Loucy (cell line): ENCODE data around the gene DCBLD2.

Experiments used
- H2AFZ ChIP-seq: fragments of 200-600 bp; sonication (generic); 2 replicates; pipeline ENCODE4 v1.6.0; 2016; ENCODE audit warnings: antibody characterized with exemption, mild to moderate bottlenecking, low read length, moderate library complexity
- H3F3A ChIP-seq: fragments of 200-600 bp; 2 replicates; pipeline ENCODE4 v1.6.0; 2016; ENCODE audit warnings: antibody characterized with exemption, low read depth, mild to moderate bottlenecking
- H3K27me3 ChIP-seq: fragments of 200-600 bp; sonication (generic); 2 replicates; pipeline ENCODE4 v1.6.1; 2014; ENCODE audit warnings: low read length, mild to moderate bottlenecking; ENCODE audit not compliant: insufficient read depth, poor library complexity, severe bottlenecking
- H3K36me3 ChIP-seq: fragments of 200-600 bp; sonication (generic); 2 replicates; pipeline ENCODE4 v1.6.1; 2016; ENCODE audit warnings: low read length; ENCODE audit not compliant: insufficient read depth
- H3K4me1 ChIP-seq: fragments of 200-600 bp; sonication (generic); 2 replicates; pipeline ENCODE4 v1.5.1; 2014; ENCODE audit warnings: low read length, mild to moderate bottlenecking; ENCODE audit not compliant: insufficient read depth, poor library complexity, severe bottlenecking
- H3K4me2 ChIP-seq: fragments of 200-600 bp; sonication (generic); 2 replicates; pipeline ENCODE4 v1.6.0; 2014; ENCODE audit warnings: antibody characterized with exemption, low read length, low read depth, mild to moderate bottlenecking; ENCODE audit not compliant: poor library complexity, severe bottlenecking
- H3K4me3 ChIP-seq: fragments of 200-600 bp; sonication (generic); 2 replicates; pipeline ENCODE4 v1.5.1; 2014; ENCODE audit warnings: low read length, mild to moderate bottlenecking, mixed read lengths; ENCODE audit not compliant: poor library complexity, severe bottlenecking
- H3K79me2 ChIP-seq: fragments of 200-600 bp; sonication (generic); 2 replicates; pipeline ENCODE4 v1.6.1; 2014; ENCODE audit warnings: low read length; ENCODE audit not compliant: insufficient read depth
- H3K9ac ChIP-seq: fragments of 200-600 bp; sonication (generic); 2 replicates; pipeline ENCODE4 v1.6.0; 2014; ENCODE audit warnings: mild to moderate bottlenecking, low read depth, low read length, moderate library complexity; ENCODE audit not compliant: poor library complexity, severe bottlenecking
- H3K9me2 ChIP-seq: fragments of 200-600 bp; sonication (generic); replicated peaks from 2 replicates; pipeline ENCODE4 v1.6.1; 2016; ENCODE audit warnings: low read depth, low read length, mixed read lengths
- H3K9me3 ChIP-seq: fragments of 200-600 bp; sonication (generic); 2 replicates; pipeline ENCODE4 v1.6.1; 2014; ENCODE audit warnings: mild to moderate bottlenecking, antibody characterized with exemption, low read length, low read depth; ENCODE audit not compliant: insufficient read depth
- H4K20me1 ChIP-seq: fragments of 200-600 bp; sonication (generic); 2 replicates; pipeline ENCODE4 v1.6.0; 2014; ENCODE audit warnings: antibody characterized with exemption, low read length, mild to moderate bottlenecking; ENCODE audit not compliant: insufficient read depth, poor library complexity, severe bottlenecking
- CTCF ChIP-seq: fragments of 200-600 bp; sonication (generic); conservative IDR thresholded peaks from 2 replicates; pipeline ENCODE4 v1.5.1; 2014; ENCODE audit warnings: mild to moderate bottlenecking, antibody characterized with exemption, low read length
- EZH2phosphoT487 ChIP-seq: fragments of 200-600 bp; IDR thresholded peaks from 2 replicates; pipeline ENCODE4 v1.6.1; 2018; ENCODE audit warnings: antibody characterized with exemption, mild to moderate bottlenecking, moderate library complexity, borderline replicate concordance

DCBLD2 gene

DNA sequence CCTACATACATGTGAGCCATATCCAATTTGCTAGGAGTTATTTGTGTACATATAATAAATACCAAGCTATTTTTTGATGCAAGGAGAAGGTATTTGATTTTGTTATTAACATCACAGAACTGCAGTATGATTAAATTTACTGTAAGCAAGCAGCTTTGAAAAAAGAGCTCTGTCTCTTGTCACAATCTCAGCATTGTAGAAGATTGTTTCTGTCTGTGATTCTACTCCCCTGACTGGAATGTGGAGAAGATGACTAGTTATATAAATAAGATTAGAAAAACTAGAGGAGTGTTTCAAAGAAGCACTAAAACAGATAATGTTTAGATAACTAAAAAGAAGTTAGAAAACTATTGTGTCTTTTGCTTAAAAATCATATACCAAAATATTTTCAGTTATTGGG, 17.1 kb upstream of the DCBLD2 start:
- Histone ChIP-seq H3K4me3 (no peak overlapping the region), H3K9ac (no peak overlapping the region), H4K20me1 (no peaks in the 10 kb centered on the region), H3K36me3 (no peaks in the 10 kb centered on the region), H3K4me1 (no peaks in the 10 kb centered on the region), H2AFZ (no peak overlapping the region), H3K9me2 (no peaks in the 10 kb centered on the region), H3F3A (no peaks in the 10 kb centered on the region), H3K4me2 (no peak overlapping the region), H3K79me2 (no peaks in the 10 kb centered on the region), H3K27me3 (no peaks in the 10 kb centered on the region), H3K9me3 (no peaks in the 10 kb centered on the region)
- TF ChIP-seq CTCF (no peak), EZH2phosphoT487 (no peak)

GRCh38 chr3:98917608-98918007, 16.1 kb upstream of the DCBLD2 start:
- no peaks in the 10 kb centered on the region for H3K4me1 ChIP-seq
- no peak overlapping the region for H3K4me3 ChIP-seq
- no peaks in the 10 kb centered on the region for H3K36me3 ChIP-seq
- no peaks in the 10 kb centered on the region for H3F3A ChIP-seq
- H4K20me1 ChIP-seq, result no peaks in the 10 kb centered on the region
- H3K4me2 ChIP-seq, result no peak overlapping the region
- no peak overlapping the region for H3K9ac ChIP-seq
- no peaks in the 10 kb centered on the region for H3K9me2 ChIP-seq
- no peaks in the 10 kb centered on the region for H3K79me2 ChIP-seq
- no peak overlapping the region for H2AFZ ChIP-seq
- H3K9me3 ChIP-seq, result no peaks in the 10 kb centered on the region
- H3K27me3 ChIP-seq, result no peaks in the 10 kb centered on the region
- TF ChIP-seq CTCF (no peak), EZH2phosphoT487 (no peak)

DNA sequence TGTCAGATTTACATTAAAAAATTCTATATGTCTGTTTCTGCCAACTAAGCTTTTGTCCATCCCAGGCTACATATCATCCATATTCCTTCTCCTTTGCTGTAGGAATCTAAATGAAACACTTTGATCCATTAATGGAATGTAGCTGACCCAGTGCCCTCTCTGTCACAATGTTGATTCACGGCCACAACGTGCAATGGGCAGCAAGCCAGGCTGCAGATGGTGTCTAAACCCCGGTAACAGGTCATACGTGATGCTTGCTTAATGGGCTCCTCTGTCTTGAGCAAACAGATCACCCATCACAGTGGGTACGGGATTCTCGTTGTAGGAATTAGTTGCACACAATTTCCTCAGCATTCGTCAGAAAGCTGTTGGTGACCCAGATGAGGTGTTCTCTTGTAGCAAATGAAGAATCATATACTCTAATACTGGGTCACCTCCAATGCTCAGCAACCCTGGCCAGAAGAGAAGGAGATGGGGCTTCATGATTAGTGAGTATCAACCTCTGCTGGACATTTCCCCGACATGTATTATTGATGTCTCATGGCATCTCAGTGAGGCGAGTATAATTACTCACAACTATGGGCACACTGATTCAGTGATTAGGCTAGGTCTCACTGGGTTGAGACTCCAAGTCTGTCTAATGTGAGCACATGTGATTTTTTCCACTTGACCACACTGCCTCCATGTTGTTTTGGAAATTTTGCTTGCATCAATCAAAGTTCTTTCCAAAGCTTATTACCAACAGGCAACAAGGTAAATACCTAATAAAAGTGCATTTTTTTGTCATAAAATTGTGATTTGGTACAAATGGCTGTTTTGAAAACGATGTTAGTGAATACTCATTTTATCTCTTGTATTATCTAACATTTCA, 12.9 kb upstream of the DCBLD2 start:
- no peaks in the 10 kb centered on the region for H3K79me2 ChIP-seq
- no peaks in the 10 kb centered on the region for H3K9me3 ChIP-seq
- H3K4me1 ChIP-seq, result no peaks in the 10 kb centered on the region
- TF ChIP-seq EZH2phosphoT487 (no peak), CTCF (no peak)
- H3K4me2 ChIP-seq, result no peak overlapping the region
- no peaks in the 10 kb centered on the region for H3K27me3 ChIP-seq
- H4K20me1 ChIP-seq, result no peaks in the 10 kb centered on the region
- H3F3A ChIP-seq, result no peaks in the 10 kb centered on the region
- no peaks in the 10 kb centered on the region for H3K9me2 ChIP-seq
- H3K4me3 ChIP-seq, result no peak overlapping the region
- H2AFZ ChIP-seq, result no peak overlapping the region
- no peak overlapping the region for H3K9ac ChIP-seq
- H3K36me3 ChIP-seq, result no peaks in the 10 kb centered on the region
